ENCODE data around the gene AMIGO3.

- no peak for TF ChIP-seq POLR2A (IDR thresholded peaks at IDR 0.05)
- no peak for TF ChIP-seq CTCF (IDR thresholded peaks at IDR 0.05)
- no peak for TF ChIP-seq POLR2AphosphoS5 (IDR thresholded peaks at IDR 0.05)
Measured at GRCh38 chr3:49700453-49701128, 18.9 kb downstream of the AMIGO3 start.

Measured in prostate gland (tissue), 2 donors.